HUES48 (cell line): Measurements from ENCODE around the gene NPRL2.

Source experiments
- H3K27ac ChIP-seq: one replicate; pipeline ENCODE4 v1.7.0; 2013; ENCODE audit warnings: low read depth, low read length, inconsistent platforms
- H3K27me3 ChIP-seq: 2 replicates; pipeline ENCODE4 v1.6.1; 2013; ENCODE audit warnings: mild to moderate bottlenecking, low read length; ENCODE audit not compliant: control insufficient read depth, insufficient read depth
- H3K36me3 ChIP-seq: 2 replicates; pipeline ENCODE4 v1.6.1; 2013; ENCODE audit warnings: low read length; ENCODE audit not compliant: control insufficient read depth, insufficient read depth
- H3K4me1 ChIP-seq: 2 replicates; pipeline ENCODE4 v1.6.1; 2013; ENCODE audit warnings: mild to moderate bottlenecking, low read length; ENCODE audit not compliant: control insufficient read depth, insufficient read depth
- H3K4me3 ChIP-seq: 2 replicates; pipeline ENCODE4 v1.5.1; 2013; ENCODE audit warnings: mild to moderate bottlenecking, low read depth, low read length
- H3K9ac ChIP-seq: 2 replicates; pipeline ENCODE4 v1.6.1; 2013; ENCODE audit warnings: mild to moderate bottlenecking, low read depth, low read length, moderate library complexity
- H3K9me3 ChIP-seq: 2 replicates; pipeline ENCODE4 v1.6.1; 2013; ENCODE audit warnings: low read length; ENCODE audit not compliant: control insufficient read depth, insufficient read depth

Gene NPRL2

GRCh38 chr3:50357481-50357880, 6.9 kb upstream of the NPRL2 start:
- Histone ChIP-seq H3K9me3 (no peaks in the 10 kb centered on the region), H3K9ac (no peak overlapping the region), H3K36me3 (peaks cover 44% of the 10 kb centered on the region), H3K4me1 (peaks cover 18% of the 10 kb centered on the region), H3K27ac (no peak overlapping the region), H3K4me3 (0 out of 2 replicates have a peak overlapping the region, but pooled peaks have one; percentile 79), H3K27me3 (no peaks in the 10 kb centered on the region)

GRCh38 chr3:50356553-50356952, 6.0 kb upstream of the NPRL2 start:
- H3K27me3 ChIP-seq, result no peaks in the 10 kb centered on the region
- H3K4me3 ChIP-seq, result no peak overlapping the region
- H3K9me3 ChIP-seq, result no peaks in the 10 kb centered on the region
- H3K9ac ChIP-seq, result no peak overlapping the region
- H3K27ac ChIP-seq, result no peak overlapping the region
- peaks cover 44% of the 10 kb centered on the region for H3K36me3 ChIP-seq
- H3K4me1 ChIP-seq, result peaks cover 18% of the 10 kb centered on the region

GRCh38 chr3:50355829-50356552, 5.4 kb upstream of the NPRL2 start:
- no peaks in the 10 kb centered on the region for H3K27me3 ChIP-seq
- no peak overlapping the region for H3K4me3 ChIP-seq
- H3K9ac ChIP-seq, result no peak overlapping the region
- H3K4me1 ChIP-seq, result peaks cover 21% of the 10 kb centered on the region
- H3K27ac ChIP-seq, result no peak overlapping the region
- peaks cover 44% of the 10 kb centered on the region for H3K36me3 ChIP-seq
- H3K9me3 ChIP-seq, result no peaks in the 10 kb centered on the region

GRCh38 chr3:50354850-50355249, 4.3 kb upstream of the NPRL2 start:
- Histone ChIP-seq H3K27me3 (no peaks in the 10 kb centered on the region), H3K4me1 (peaks cover 22% of the 10 kb centered on the region), H3K27ac (no peak overlapping the region), H3K36me3 (peaks cover 44% of the 10 kb centered on the region), H3K9ac (no peak overlapping the region), H3K4me3 (no peak overlapping the region), H3K9me3 (no peaks in the 10 kb centered on the region)

- Histone ChIP-seq H3K9me3 (no peaks in the 10 kb centered on the region), H3K36me3 (peaks cover 44% of the 10 kb centered on the region), H3K27me3 (no peaks in the 10 kb centered on the region), H3K9ac (no peak overlapping the region), H3K27ac (no peak overlapping the region), H3K4me1 (peaks cover 19% of the 10 kb centered on the region), H3K4me3 (no peak overlapping the region)
These were observed 3.7 kb upstream of the NPRL2 start for GRCh38 chr3:50354186-50354764.

GRCh38 chr3:50353245-50354004, 2.9 kb upstream of the NPRL2 start:
- no peak overlapping the region for H3K4me3 ChIP-seq
- no peaks in the 10 kb centered on the region for H3K27me3 ChIP-seq
- no peak overlapping the region for H3K9ac ChIP-seq
- H3K36me3 ChIP-seq, result peaks cover 50% of the 10 kb centered on the region
- H3K4me1 ChIP-seq, result peaks cover 17% of the 10 kb centered on the region
- H3K27ac ChIP-seq, result no peak overlapping the region
- no peaks in the 10 kb centered on the region for H3K9me3 ChIP-seq

- no peak overlapping the region for H3K4me3 ChIP-seq
- no peak overlapping the region for H3K9ac ChIP-seq
- no peaks in the 10 kb centered on the region for H3K9me3 ChIP-seq
- H3K27me3 ChIP-seq, result no peaks in the 10 kb centered on the region
- H3K4me1 ChIP-seq, result peaks cover 12% of the 10 kb centered on the region
- H3K36me3 ChIP-seq, result peaks cover 56% of the 10 kb centered on the region
- H3K27ac ChIP-seq, result no peak overlapping the region
These were observed 2.2 kb upstream of the NPRL2 start for GRCh38 chr3:50352781-50353180.

- Histone ChIP-seq H3K27me3 (peaks cover 4% of the 10 kb centered on the region; the same call in 1 of the 2 replicates), H3K4me3 (peak overlapping the region; percentile 91), H3K4me1 (peaks cover 6% of the 10 kb centered on the region), H3K9ac (no peak overlapping the region), H3K27ac (no peak overlapping the region), H3K36me3 (peaks cover 51% of the 10 kb centered on the region), H3K9me3 (no peaks in the 10 kb centered on the region)
These were observed 735 bp upstream of the NPRL2 start for GRCh38 chr3:50351323-50351697.

GRCh38 chr3:50350213-50350526, 405 bp downstream of the NPRL2 start:
- Histone ChIP-seq H3K4me3 (peak overlapping the region; percentile 91), H3K9me3 (no peaks in the 10 kb centered on the region), H3K9ac (peak overlapping the region; percentile 68; the same call in 1 of the 2 replicates), H3K36me3 (peaks cover 40% of the 10 kb centered on the region), H3K27me3 (peaks cover 8% of the 10 kb centered on the region), H3K27ac (no peak overlapping the region), H3K4me1 (peaks cover 6% of the 10 kb centered on the region)

- H3K9ac ChIP-seq, result no peak overlapping the region
- H3K36me3 ChIP-seq, result peaks cover 17% of the 10 kb centered on the region
- no peak overlapping the region for H3K27ac ChIP-seq
- H3K4me3 ChIP-seq, result no peak overlapping the region
- no peaks in the 10 kb centered on the region for H3K9me3 ChIP-seq
- peaks cover 34% of the 10 kb centered on the region for H3K27me3 ChIP-seq
- peaks cover 6% of the 10 kb centered on the region for H3K4me1 ChIP-seq
These were observed 3.3 kb downstream of the NPRL2 start for GRCh38 chr3:50347187-50347813.
